ENCODE data around the gene SC5D.

The SC5D gene, protein sequence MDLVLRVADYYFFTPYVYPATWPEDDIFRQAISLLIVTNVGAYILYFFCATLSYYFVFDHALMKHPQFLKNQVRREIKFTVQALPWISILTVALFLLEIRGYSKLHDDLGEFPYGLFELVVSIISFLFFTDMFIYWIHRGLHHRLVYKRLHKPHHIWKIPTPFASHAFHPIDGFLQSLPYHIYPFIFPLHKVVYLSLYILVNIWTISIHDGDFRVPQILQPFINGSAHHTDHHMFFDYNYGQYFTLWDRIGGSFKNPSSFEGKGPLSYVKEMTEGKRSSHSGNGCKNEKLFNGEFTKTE

DNA sequence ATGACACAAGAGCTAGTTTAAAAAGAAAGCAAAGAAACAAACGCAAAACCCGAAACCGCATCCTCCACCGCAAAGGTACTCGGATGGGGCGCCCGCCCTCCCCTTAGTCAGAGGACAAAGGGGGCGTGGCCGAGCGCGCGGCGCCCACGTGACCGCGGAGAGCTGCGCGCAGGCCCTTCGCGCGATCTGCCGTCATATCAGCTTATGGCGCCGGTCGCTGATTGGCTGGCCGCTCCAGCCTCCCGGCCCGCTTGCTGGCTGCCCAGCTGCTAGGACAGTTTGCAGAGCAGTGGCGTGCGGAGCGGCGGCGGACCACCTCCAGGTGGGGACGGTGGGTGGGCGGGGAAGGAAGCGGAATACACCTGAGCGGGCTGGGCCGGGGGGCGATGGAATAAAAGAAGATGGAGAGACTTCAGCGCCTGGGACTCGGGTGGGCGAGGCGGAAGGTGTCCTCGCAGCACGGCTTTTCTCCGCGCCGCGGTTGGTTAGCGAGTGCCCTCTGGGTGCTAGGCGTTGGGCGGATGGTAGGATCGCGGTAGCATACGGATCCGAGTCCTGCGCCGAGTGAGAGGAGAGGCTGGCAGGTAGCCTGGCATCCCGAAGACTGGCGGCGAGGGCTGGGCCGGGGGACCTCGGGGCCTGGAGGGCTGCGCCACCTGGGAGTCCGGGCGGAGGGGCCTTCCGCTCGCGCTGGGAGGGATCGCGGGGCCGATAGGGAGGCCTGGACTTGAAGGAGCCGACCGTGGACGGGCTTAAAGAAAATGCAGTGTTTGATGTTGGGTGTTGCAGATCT is at the start of gene SC5D:
Gene SC5D, plus strand, starts transcription at position 277 of the 793 bp plus-strand sequence. CDS start 10,605 bp downstream, outside the sequence.
- Histone ChIP-seq H3K4me3 (ENCODE audit: low read length) (peak within 1 kb of the TSS; percentile 88), H3K4me1 (ENCODE audit: control insufficient read depth, insufficient read depth, low read length) (peaks cover 8% of the 10 kb centered on the region), H3K9me3 (ENCODE audit: control insufficient read depth, low read length) (peaks cover 5% of the 10 kb centered on the region), H3K36me3 (ENCODE audit: control insufficient read depth, insufficient read depth, low read length, severe bottlenecking) (peaks cover 8% of the 10 kb centered on the region), H3K9ac (ENCODE audit: low read length) (peak within 1 kb of the TSS; percentile 94), H3K27me3 (replicated peaks; ENCODE audit: control insufficient read depth, insufficient read depth, low read length) (peaks cover 4% of the 10 kb centered on the region)
- DNase-seq (ENCODE audit: low read depth), result peak; percentile 98

DNA sequence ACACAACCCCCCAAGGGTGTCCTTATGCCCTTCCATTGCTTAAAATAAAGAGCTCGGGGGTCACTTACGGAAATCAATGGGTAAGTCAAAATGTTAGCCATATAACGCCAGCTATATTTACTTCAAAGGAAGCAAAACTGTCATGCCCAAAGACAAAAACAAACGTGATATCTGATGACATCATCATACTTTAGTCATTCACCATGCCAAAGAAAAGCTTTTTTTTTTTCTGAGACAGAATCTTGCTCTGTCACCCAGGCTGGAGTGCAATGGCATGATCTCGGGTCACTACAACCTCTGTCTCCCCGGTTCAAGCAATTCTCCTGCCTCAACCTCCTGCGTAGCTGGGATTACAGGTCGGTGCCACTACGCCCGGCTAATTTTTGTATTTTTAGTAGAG is 47.7 kb upstream of the SC5D start:
- Histone ChIP-seq H3K9me3 (ENCODE audit: control insufficient read depth, low read length) (no peaks in the 10 kb centered on the region), H3K27me3 (replicated peaks; ENCODE audit: control insufficient read depth, insufficient read depth, low read length) (peaks cover 8% of the 10 kb centered on the region), H3K4me1 (ENCODE audit: control insufficient read depth, insufficient read depth, low read length) (peaks cover 10% of the 10 kb centered on the region), H3K9ac (ENCODE audit: low read length) (no peak overlapping the region), H3K4me3 (ENCODE audit: low read length) (no peak overlapping the region), H3K36me3 (ENCODE audit: control insufficient read depth, insufficient read depth, low read length, severe bottlenecking) (no peaks in the 10 kb centered on the region)
- no peak for DNase-seq (ENCODE audit: low read depth)

DNA sequence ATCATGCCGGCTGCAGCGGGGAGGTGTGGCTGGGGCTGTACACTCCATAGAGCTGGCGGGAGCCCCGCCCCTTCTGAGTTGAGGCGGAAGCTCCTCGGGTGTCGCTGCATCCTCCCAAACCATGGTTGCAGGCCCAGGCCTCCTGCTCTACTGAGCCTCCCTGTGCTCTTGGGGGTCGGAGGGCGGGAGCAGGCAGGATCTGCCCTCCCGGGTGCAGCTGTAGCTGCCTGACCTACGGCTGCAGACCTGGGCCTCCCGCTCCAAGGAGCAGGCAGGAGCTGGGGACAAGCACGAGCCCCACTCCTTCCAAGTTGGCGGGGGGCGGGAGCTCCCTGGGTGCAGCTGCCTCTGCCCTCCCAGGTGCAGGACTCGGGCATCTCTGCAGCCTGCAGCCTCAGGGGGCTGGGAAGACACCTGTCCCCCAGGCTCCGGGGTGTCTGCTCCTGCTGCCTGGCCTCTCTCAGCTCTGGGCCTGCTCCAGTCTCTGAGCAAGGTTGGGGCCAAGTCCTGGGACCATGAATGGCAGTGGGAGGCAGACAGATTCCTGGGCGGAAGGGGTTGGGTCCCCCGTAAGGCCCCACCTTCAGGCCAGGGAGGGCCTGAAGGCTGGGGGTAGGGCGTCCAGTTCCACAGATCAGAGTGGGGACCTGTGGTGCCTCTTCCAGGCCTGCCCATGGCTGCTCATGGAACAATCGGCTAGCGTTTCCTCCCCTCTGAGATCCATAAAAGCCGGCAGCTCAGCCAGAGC is 46.4 kb upstream of the SC5D start:
- DNase-seq (ENCODE audit: low read depth), result no peak
- H3K4me3 ChIP-seq (ENCODE audit: low read length), result no peak overlapping the region
- H3K4me1 ChIP-seq (ENCODE audit: control insufficient read depth, insufficient read depth, low read length), result peaks cover 10% of the 10 kb centered on the region
- no peaks in the 10 kb centered on the region for H3K9me3 ChIP-seq (ENCODE audit: control insufficient read depth, low read length)
- peaks cover 8% of the 10 kb centered on the region for H3K27me3 ChIP-seq (replicated peaks; ENCODE audit: control insufficient read depth, insufficient read depth, low read length)
- no peaks in the 10 kb centered on the region for H3K36me3 ChIP-seq (ENCODE audit: control insufficient read depth, insufficient read depth, low read length, severe bottlenecking)
- H3K9ac ChIP-seq (ENCODE audit: low read length), result no peak overlapping the region

DNA sequence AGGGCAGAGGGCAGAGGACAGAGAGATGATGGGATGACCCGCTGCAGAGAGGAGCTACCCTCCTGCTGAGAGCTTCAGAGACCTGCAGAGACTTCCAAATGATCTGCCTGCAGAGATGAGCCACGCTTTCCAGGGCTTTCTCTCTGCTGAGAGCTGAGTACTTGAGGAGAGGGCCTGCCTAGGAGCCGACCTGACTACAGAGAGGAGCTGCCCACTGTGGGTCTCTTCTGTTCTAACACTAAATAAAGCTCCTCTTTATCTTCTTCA is 45.9 kb upstream of the SC5D start:
- Histone ChIP-seq H3K9me3 (ENCODE audit: control insufficient read depth, low read length) (no peaks in the 10 kb centered on the region), H3K9ac (ENCODE audit: low read length) (no peak overlapping the region), H3K27me3 (replicated peaks; ENCODE audit: control insufficient read depth, insufficient read depth, low read length) (peaks cover 12% of the 10 kb centered on the region), H3K4me3 (ENCODE audit: low read length) (no peak overlapping the region), H3K4me1 (ENCODE audit: control insufficient read depth, insufficient read depth, low read length) (peaks cover 10% of the 10 kb centered on the region), H3K36me3 (ENCODE audit: control insufficient read depth, insufficient read depth, low read length, severe bottlenecking) (no peaks in the 10 kb centered on the region)
- DNase-seq (ENCODE audit: low read depth), result no peak

DNA sequence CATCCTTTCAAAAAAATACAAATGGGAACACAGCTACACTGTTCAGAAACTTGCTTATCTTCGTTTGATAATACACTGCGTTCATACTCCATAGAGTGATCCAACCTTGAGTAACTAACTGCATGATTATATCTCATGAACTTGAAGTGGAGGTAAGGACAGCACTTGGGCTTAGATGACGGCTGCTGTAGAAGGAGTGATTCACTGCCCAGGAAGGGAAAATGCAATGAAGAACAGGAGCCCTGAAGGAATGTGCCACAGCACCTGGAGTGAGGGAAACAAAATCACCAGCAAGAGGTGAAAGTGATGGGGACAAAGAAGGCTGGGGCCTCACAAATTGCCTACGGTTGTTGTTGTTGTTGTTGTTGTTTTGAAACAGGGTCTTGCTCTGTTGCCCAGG is 44.1 kb upstream of the SC5D start:
- Histone ChIP-seq H3K4me1 (ENCODE audit: control insufficient read depth, insufficient read depth, low read length) (peaks cover 10% of the 10 kb centered on the region), H3K4me3 (ENCODE audit: low read length) (no peak overlapping the region), H3K9ac (ENCODE audit: low read length) (no peak overlapping the region), H3K36me3 (ENCODE audit: control insufficient read depth, insufficient read depth, low read length, severe bottlenecking) (no peaks in the 10 kb centered on the region), H3K9me3 (ENCODE audit: control insufficient read depth, low read length) (no peaks in the 10 kb centered on the region), H3K27me3 (replicated peaks; ENCODE audit: control insufficient read depth, insufficient read depth, low read length) (peaks cover 5% of the 10 kb centered on the region)
- DNase-seq (ENCODE audit: low read depth), result no peak

DNA sequence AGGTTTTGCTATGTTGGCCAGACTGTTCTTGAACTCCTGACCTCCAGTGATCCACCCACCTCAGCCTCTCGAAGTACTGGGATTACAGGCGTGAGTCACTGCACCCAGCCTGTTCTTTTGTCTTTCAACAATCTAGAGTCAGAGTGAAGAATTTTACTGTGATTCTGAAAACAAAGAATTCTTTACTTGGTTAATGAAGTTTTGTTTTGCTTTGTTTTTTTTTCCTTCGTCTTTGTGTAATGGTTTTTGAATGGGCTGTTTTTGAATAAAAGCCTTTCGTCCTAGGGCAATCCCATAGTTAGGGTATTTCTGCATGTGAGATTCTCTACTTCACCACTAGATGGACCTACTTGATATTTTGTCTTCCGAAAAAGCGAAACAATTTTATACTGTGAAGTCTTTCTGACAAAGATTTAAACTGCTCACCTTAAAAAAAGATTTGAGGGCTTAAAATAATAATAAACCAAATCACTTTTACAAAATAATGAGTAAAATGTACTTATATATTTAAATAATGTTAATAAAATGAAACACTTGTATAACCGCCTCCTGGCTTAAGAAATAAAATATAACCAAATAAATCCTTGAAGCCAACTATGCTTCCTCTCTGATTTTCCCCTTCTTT is 43.4 kb upstream of the SC5D start:
- DNase-seq (ENCODE audit: low read depth), result peak; percentile 80
- Histone ChIP-seq H3K9ac (ENCODE audit: low read length) (no peak overlapping the region), H3K36me3 (ENCODE audit: control insufficient read depth, insufficient read depth, low read length, severe bottlenecking) (no peaks in the 10 kb centered on the region), H3K4me1 (ENCODE audit: control insufficient read depth, insufficient read depth, low read length) (peaks cover 10% of the 10 kb centered on the region), H3K9me3 (ENCODE audit: control insufficient read depth, low read length) (no peaks in the 10 kb centered on the region), H3K27me3 (replicated peaks; ENCODE audit: control insufficient read depth, insufficient read depth, low read length) (peaks cover 5% of the 10 kb centered on the region), H3K4me3 (ENCODE audit: low read length) (peak overlapping the region; percentile 54)

DNA sequence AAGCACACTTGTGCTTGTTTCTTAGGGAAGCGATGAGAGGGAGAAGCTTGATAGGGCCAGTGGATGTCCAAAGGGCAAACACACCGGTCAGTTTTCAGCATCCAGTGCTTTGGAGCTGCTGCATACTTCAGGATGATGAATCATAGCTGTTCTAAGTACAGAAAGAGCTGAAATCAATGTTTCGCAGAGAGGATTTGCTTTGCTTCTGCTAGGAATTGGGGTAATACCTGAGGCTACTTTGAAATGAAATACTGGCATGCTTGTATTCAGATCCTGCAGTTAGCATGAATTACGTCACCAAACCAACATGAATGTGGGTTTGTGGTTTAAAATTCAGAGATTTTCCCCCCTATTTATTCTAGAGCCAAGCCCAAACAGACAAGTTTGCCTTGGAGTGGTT is 41.7 kb upstream of the SC5D start:
- peaks cover 10% of the 10 kb centered on the region for H3K9me3 ChIP-seq (ENCODE audit: control insufficient read depth, low read length)
- DNase-seq (ENCODE audit: low read depth), result no peak
- H3K4me3 ChIP-seq (ENCODE audit: low read length), result no peak overlapping the region
- no peak overlapping the region for H3K9ac ChIP-seq (ENCODE audit: low read length)
- H3K4me1 ChIP-seq (ENCODE audit: control insufficient read depth, insufficient read depth, low read length), result peaks cover 10% of the 10 kb centered on the region
- no peaks in the 10 kb centered on the region for H3K36me3 ChIP-seq (ENCODE audit: control insufficient read depth, insufficient read depth, low read length, severe bottlenecking)
- peaks cover 7% of the 10 kb centered on the region for H3K27me3 ChIP-seq (replicated peaks; ENCODE audit: control insufficient read depth, insufficient read depth, low read length)

DNA sequence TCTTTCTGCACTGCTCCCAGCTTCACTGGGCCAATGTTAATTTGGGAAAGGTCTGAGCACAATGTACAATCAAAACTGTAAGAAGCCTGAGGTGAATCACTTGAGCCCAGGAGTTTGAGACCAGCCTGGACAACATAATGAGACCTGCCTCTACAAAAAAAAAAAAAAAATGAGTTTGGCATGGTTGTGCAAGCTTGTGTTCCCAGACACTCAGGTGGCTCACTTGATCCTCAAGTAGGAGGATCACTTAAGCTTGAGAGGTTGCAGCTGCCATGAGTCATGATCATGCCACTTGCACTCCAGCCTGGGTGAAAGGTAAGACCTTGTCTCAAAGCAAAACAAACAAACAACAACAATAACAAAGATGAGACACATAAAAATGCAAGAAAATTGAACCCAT is 38.6 kb upstream of the SC5D start:
- Histone ChIP-seq H3K27me3 (replicated peaks; ENCODE audit: control insufficient read depth, insufficient read depth, low read length) (peaks cover 19% of the 10 kb centered on the region), H3K9me3 (ENCODE audit: control insufficient read depth, low read length) (peaks cover 10% of the 10 kb centered on the region), H3K4me1 (ENCODE audit: control insufficient read depth, insufficient read depth, low read length) (peaks cover 6% of the 10 kb centered on the region), H3K9ac (ENCODE audit: low read length) (no peak overlapping the region), H3K36me3 (ENCODE audit: control insufficient read depth, insufficient read depth, low read length, severe bottlenecking) (no peaks in the 10 kb centered on the region), H3K4me3 (ENCODE audit: low read length) (no peak overlapping the region)
- no peak for DNase-seq (ENCODE audit: low read depth)

DNA sequence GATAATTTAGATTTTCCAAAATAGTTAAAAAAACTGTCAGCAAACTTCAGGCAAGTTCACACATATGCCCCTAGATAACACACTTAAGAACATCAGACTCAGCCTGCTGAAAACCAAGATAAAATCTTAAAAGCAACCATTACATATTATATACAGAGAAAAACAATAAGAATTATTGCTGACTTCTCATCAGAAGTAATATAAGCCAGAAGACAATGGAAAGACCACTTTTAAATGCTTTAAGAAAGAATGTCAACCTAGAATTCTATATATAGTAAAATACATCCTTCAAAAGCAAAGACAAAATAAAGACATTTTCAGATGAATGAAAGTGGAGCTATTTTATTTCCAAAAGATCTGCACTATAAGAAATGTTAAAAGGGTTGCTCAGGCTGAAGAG is 37.8 kb upstream of the SC5D start:
- Histone ChIP-seq H3K9me3 (ENCODE audit: control insufficient read depth, low read length) (peaks cover 10% of the 10 kb centered on the region), H3K9ac (ENCODE audit: low read length) (no peak overlapping the region), H3K4me3 (ENCODE audit: low read length) (no peak overlapping the region), H3K27me3 (replicated peaks; ENCODE audit: control insufficient read depth, insufficient read depth, low read length) (peaks cover 19% of the 10 kb centered on the region), H3K4me1 (ENCODE audit: control insufficient read depth, insufficient read depth, low read length) (no peaks in the 10 kb centered on the region), H3K36me3 (ENCODE audit: control insufficient read depth, insufficient read depth, low read length, severe bottlenecking) (no peaks in the 10 kb centered on the region)
- DNase-seq (ENCODE audit: low read depth), result no peak

DNA sequence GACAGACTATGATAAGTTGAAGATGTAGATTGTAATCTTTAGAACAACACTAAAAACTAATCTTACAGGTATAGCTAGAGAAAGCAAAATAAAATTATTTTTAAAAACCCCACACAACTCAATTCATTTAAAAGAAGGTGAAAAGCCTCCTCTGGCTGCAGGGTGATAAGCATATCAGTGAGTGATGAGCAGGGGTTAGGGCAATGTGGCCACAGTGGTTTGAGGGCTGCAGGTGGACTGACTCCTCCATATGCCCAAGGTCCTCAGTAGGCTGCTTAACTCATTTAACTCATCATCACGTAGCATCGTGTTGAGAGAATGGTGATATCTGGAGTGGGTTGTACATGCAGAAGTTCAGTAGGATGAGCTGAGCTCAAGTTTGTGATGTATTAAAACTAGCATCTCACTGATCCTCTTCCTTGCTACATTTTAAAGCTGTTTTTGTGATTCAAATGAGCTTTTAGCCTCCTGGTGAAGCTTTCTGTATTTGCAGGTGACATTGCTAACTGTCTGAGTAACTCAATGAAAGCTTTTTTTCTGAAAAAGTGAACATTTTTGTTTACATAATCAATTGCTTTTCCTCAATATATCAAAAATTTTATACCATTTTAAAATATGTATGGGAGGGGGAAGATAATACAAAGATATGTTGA is 37.0 kb upstream of the SC5D start:
- H3K27me3 ChIP-seq (replicated peaks; ENCODE audit: control insufficient read depth, insufficient read depth, low read length), result peaks cover 19% of the 10 kb centered on the region
- H3K4me3 ChIP-seq (ENCODE audit: low read length), result no peak overlapping the region
- H3K4me1 ChIP-seq (ENCODE audit: control insufficient read depth, insufficient read depth, low read length), result no peaks in the 10 kb centered on the region
- H3K9me3 ChIP-seq (ENCODE audit: control insufficient read depth, low read length), result peaks cover 10% of the 10 kb centered on the region
- H3K36me3 ChIP-seq (ENCODE audit: control insufficient read depth, insufficient read depth, low read length, severe bottlenecking), result no peaks in the 10 kb centered on the region
- H3K9ac ChIP-seq (ENCODE audit: low read length), result no peak overlapping the region
- DNase-seq (ENCODE audit: low read depth), result no peak
